Sciatic nerve (tissue), 2 donors: Measurements from ENCODE around the gene SFI1. TPM values are rescaled to one million over a fixed set of nuclear protein-coding genes. Genes with fewer than 3 reads are reported as not detected.

ENCODE experiments used
- ATAC-seq: fragments of 200-7000 bp; cut with Tn5 transposase; one replicate; pipeline ENCODE4 v1.9.1; 2020; ENCODE audit warnings: mild to moderate bottlenecking, moderate library complexity
- DNase-seq: peaks from one replicate; pipeline ENCODE4 v3.0.0-alpha.2; 2020; ENCODE audit warnings: low spot score
- intact Hi-C: fragments of 100-400 bp; cut with DNase I; formaldehyde crosslinking; loops from one replicate; pipeline ENCODE4 v1.14.2; 2022
- total RNA-seq: library from RNA; stranded (reverse); fragmentation: NEBNext Ultra II Directional; extraction: Animal tissue kit (Norgen Biotek cat#: 25700); gene quantifications from one replicate; pipeline ENCODE4 v1.2.1, GENCODE V29; 2021
- donor health status: DM: no; HTN: no; CAD: no.
- donor health status: DM: no; HTN: no; CAD: no.

The SFI1 gene
- total RNA-seq, 1 donor from 2014 or later: 49.8 TPM

DNA sequence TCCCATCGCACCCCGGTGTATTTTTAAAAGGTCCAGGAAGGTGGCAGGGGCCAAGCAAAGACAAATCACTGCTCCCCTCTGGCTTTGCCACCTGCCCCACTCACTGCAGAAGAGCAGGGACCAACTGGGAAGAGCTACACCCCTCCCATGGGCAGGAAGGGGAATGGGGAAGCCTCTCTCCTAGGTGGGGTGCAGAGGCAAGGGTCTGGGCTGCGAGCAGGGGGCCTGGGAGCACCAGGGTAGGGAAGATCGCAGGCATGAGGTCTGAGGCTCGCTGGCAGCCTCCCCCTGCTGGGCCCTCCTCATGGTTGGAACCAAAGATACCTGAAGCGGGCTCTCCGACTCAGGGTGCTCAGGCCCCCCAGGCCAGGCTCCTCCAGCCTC, 128.9 kb downstream of the SFI1 start:
- intact Hi-C loops: loop anchor here (10.0 kb wide), 1 partner anchor 70 kb away; no protein-coding TSS in a partner anchor
- ATAC-seq (no peak), DNase-seq (no peak)

DNA sequence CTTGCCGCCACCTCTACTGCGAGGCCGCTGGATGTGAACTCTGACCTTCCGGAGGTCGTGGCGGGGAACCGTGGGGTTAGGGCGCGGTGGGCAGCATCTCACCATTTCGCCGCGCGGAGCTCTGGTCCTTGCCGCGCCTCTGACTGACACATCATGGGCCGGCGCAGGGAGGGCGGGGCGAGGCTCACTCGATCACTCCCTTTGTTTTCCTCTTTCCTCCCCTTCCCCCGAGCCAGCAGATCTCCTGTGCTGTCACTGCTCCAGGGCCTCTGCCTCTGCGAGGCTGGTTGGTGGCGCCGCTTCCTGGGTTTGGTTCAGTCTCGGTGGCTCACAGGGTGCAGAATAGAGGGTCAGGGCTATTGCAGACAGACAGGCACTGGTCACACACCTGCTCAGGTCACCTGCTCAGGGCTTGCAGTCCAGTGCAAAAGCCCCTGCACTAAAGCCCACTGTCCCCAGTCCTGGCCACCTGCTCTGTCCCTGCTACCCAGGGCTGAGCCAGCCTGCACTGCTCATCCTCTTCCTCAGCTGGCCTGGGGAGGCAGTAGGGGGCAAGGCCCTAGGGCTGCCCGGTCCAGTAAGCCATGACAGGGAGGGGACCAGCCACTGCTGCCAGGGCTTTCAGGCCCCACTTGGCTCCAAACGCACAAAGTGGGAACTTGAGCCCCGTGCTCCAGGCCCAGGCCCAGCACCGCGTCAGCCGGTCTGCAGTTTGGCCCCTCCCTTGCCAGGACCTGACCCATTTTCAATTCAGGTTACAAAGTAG, 129.5 kb downstream of the SFI1 start:
- intact Hi-C loops: loop anchor here (10.0 kb wide), 1 partner anchor 71 kb away; no protein-coding TSS in a partner anchor
- ATAC-seq (peak; percentile 63), DNase-seq (peak; percentile 76)

DNA sequence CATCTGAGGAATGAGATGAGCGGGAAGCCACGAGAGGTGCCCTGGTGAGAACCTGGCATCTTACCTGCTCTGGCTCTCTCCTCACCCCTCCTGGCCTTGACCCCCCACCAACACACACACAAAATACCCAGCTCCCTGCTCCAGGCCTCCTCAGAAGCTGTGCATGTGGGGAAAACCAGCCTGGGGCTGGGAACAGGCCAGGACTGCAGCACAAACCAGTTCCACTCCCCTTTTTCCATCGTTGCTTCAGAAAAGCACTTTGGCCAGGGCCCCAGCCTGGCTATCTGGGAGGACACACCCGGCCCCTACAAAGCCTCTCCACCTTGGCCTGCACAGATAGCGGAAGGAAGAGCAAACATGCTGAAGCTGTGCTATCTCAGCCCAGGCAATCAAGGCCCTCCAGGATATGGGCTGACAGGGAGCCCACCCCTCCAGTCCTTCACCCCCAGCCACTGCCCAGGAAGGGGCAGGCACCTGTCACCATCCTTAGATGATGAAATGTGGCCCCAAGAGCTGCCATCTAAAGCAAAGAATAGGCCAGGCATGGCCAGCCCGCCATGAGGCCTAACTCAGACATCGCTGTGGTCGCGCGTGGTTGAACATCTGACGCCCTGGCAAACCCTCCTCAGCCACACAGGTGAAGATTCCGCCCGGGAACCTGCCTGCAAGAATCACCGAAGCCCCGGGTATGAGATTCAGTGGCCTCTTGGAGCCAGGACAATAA, 130.3 kb downstream of the SFI1 start:
- intact Hi-C loops: loop anchor here (10.0 kb wide), 1 partner anchor 72 kb away; no protein-coding TSS in a partner anchor
- ATAC-seq: peak; percentile 26
- DNase-seq: no peak

- DNase-seq: no peak
- ATAC-seq: no peak
- intact Hi-C loops: loop anchor here (10.0 kb wide), 1 partner anchor 72 kb away; no protein-coding TSS in a partner anchor
These were observed 130.9 kb downstream of the SFI1 start for GRCh38 chr22:31627223-31627731.

DNA sequence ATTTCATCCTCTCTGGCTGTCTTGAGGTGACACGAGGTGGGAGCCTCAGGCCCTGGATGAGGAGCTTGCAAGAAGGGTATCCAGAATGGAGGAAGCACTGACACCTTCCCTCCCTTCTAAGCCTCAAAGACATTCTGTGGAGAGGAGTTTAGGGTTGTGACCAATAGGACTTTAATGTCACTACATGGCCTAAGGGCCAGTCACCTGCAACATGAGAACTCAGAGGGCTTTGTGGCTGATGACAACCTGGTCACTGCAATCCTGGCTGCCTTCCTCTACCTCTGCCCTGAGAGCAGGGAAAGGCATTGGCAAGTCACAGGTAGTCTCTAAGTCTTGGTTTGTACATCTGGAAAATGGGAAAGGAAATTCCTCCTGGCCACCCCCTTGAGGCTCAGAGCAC, 132.0 kb downstream of the SFI1 start:
- intact Hi-C loops: loop anchor here (10.0 kb wide), 1 partner anchor 74 kb away; no protein-coding TSS in a partner anchor
- ATAC-seq (no peak), DNase-seq (no peak)

DNA sequence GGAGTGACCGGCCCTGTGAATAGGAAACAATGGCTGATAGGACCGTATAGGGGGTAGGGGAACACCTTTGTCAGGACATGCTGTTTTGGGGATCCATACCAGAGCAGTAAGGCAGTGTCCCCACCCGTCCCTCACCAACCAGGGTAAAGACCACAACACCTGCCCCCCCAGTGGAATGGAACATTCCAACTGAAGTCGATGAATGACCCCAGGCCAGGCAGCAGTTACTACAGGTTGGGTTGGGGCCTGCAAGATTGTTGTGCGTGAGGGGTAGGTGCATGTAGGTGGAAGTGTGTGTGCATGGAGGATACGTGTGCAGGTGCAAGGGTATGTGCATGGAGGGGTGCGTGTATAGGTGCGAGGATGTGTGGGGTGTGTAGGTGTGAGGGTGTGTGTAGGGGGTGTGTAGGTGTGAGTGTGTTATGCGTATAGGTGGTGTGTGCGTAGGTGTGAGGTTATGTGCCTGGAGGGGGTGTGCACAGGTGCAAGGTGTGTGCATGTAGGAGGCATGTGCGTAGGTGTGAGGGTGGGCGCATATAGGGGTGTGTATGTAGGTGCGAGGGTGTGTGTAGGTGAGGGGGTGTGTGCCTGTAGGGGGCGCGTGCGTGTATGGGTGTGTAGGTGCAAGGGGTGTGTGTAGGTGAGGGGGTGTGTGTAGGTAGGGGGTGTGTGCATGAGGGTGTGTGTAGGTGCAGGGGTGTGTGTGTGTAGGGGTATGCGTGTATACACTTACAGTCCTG, 132.8 kb downstream of the SFI1 start:
- ATAC-seq (no peak), DNase-seq (no peak)
- intact Hi-C loops: loop anchor here (10.0 kb wide), 1 partner anchor 74 kb away; no protein-coding TSS in a partner anchor

DNA sequence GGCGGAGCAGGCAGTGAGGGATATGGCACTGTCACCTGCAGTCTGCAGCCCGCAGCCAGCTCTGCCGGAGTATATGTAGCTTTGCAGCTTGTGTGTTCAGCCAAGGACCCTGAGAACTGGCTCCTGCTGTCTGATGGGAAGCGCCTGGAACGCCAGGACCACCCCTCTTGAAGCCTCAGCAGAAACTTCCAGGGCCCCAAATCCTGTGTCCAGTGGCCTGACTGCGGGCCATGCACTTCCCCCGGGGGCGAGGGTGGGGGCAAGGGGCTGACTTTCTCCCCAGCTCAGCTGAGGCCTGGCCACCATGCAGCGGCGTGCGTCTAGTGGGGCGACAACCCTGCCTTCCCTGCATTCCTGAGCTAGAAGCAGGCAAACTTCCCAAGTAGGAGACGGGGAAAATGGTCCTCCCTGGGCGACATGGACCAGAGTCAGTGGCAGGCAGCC, 133.4 kb downstream of the SFI1 start:
- intact Hi-C loops: loop anchor here (10.0 kb wide), 1 partner anchor 75 kb away; no protein-coding TSS in a partner anchor
- DNase-seq (no peak), ATAC-seq (no peak)

DNA sequence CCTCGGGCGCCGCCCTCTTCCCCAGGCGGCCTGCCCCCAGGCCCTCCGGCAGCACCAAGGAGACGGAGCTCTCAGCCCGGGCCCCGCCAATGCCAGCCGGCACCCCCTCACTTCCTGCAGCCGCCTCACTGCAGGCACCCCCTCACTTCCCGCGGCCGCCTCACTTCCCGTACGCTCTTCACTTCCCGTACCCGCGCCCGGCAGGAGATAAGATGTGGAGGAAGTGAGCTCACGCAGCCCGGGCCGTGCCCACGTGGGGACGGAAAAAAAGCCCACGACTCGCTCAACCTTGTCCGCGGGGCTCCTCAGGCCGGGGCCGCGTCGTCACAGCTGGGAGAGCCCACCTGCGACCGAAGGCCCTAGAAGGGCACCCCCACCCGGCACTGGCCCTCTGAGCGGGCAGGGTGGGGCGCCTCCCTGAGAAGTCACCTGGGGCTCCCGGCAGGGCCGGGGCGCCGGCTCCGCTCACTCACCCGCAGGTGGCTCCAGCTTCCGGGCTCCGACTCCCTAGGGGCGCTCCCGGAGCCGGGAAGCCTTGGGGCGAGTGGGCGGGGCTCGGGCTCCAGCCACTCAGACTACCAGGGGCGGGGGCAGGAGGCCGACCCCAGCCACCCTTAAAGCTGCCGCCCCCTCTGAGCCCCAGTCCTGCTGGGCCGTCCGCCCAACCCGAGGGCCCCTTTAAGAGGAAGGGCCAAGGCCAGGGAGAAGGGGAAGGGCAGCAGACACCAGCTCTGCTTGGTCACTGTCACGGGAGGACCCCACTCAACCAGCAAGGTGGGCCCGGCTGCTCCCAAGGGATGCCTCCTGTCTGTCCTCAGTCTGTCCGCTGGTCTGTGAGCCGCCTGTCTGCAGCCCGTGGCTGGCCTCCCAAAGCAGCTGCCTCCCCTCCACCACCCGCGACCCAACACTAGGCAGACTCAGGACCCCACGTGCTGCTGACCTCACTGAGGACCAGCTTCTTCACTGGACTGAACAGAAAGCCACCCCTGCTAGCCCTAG, 134.3 kb downstream of the SFI1 start:
- intact Hi-C loops: no loop called here
- ATAC-seq: peak; percentile 72
- peak; percentile 87 for DNase-seq

DNA sequence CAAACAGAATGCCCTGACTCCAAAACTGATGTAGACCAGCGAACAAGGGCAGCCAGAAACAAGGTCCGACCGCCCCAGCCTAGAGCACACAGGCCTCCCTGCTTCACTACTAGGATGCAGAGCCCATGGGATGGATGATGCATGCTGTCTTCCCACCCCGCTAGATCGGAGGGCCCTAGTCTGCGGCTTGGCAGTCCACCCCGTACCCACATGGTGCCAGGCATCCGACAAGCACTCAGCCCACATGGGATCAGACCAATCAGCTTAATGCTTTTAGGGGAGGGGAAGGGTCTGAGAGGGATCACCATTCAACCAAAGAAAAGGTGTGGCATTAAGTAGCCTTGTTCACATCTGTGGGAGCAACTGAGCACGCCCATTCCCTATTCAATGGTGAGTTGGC, 135.1 kb downstream of the SFI1 start:
- no peak for DNase-seq
- intact Hi-C loops: no loop called here
- no peak for ATAC-seq

DNA sequence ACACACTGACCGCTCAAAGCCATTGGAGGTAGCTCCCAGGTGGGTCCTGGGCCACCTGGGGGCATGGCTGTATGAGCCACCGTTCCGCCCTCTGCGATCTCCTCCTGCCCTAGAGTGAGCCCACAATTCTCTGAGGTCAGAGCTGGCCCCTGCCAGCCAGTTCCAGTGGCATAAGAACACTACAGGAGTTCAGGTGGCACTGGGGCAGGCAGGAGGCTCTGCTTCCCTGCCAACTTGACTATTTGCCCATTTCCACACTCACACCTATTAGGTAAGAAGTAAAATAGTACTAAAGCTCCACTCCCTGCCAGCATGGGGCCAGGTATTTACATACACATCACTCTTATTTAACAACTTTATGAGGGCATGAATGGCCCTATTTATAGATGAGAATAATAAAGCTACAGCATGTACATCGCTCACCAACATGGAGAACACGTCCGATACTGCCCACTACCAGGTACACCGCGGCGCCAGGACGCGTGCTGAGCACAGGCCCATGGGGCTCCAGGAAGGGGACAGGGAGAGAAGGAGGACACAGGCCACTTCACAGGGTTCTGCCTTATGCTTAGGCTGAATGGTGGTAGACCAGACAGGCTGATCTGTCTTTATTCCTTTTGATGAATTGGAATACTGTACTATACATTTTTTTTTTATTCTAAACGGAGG, 139.4 kb downstream of the SFI1 start:
- intact Hi-C loops: no loop called here
- DNase-seq (no peak), ATAC-seq (no peak)

DNA sequence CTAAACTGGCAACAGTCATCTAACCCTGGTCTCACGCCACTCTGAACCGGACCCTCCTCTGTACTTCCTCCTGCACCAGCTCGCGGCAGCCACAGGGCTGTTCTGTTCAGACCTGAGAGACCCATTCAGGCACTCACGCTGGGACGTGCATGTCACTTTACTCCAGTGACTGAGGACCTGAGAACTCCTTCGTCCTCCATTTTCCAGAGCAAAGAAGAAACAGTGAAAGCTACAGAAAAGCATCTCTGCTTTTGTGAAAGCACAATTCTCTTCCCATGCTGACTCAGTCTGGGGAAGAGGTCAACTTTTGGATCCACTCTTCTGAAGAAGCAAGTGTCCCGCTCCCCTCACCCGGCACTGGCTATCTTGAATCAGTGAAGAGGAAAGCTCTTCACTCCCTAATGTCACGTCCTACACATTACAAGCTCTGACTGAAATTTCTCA, 141.1 kb downstream of the SFI1 start:
- intact Hi-C loops: no loop called here
- no peak for DNase-seq
- peak; percentile 51 for ATAC-seq

DNA sequence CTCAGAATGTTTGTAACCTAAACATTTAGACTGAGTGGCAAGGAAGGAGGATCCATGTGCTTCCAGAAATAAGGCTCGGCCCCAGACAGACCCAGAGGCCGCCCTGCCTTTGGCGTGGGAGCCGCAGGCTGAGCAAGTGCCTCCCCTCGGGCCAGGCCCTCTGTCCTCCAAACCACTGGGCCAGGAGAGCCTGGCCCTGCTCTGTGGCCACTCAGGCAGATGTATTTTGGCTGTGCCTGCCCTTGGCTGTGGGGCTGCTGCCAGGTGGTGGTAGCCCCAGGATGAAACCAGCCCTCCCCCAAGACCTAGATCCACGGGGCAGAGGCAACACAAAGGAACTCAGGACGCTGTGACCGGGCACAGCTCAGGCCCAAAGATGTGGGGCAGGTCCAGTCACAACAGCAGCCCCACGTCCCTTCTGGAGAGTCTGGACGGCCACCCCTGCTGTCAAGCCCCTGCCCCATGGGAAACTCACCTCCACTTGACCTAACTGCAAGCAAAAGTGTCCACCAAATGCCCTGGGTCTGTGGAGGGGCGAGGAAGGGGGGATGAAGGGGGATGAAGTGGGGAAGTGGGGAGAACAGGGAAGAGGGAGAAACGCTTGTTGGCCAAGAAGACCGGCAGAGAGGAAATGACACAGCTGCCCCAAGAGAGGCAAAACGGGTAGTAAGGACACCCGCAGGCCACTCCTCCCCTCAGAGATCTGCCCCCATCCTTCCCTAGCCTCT, 141.7 kb downstream of the SFI1 start:
- ATAC-seq: peak; percentile 72
- DNase-seq: no peak
- intact Hi-C loops: no loop called here

GRCh38 chr22:31639436-31640039, 143.2 kb downstream of the SFI1 start:
- intact Hi-C loops: no loop called here
- ATAC-seq: no peak
- no peak for DNase-seq

DNA sequence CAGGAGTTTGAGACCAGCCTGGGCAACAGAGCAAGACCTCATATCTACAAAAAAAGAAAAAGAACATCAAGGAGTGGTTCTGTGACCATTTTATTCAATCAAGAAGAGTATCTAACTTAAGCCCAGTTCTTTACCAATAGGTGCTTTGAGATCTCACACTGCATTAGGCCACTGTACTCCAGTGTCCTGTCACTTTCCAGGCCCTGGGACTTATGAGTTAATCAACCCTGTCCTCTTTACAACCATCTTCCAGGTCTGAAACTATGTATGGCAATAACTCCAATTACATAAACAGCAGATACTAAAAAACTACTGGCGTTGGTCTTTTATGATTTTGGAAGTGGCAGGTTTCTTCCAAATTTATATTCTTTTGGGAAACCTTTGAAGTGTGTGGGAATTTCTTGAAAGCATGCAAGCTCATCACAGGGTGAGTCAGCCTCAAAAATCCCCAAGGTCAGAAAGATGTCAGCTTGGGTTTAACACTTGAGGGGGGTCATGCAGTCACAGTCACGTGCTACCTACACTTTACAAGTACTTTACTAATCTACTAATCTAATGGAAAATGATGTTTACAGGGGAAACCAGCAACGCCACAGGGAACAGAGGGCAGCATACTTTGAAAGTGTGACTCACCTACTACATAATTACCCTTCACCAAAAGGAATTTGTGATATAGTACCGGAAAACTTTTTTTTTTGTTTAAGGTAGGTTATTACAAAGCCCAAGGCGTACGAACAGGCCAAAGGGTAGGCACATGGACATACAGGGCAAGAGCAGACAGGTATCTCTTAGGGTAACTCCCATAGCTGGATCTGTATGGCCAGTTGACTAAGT, 150.1 kb downstream of the SFI1 start:
- DNase-seq (no peak), ATAC-seq (no peak)
- intact Hi-C loops: no loop called here

- DNase-seq: no peak
These were observed 150.7 kb downstream of the SFI1 start for GRCh38 chr22:31647066-31647465.

More at GRCh38 chr22:31647066-31647465, 150.7 kb downstream of the SFI1 start:
- ATAC-seq: no peak
- intact Hi-C loops: no loop called here
